ENCODE data around the gene FBXW11. TPM values are rescaled to one million over a fixed set of nuclear protein-coding genes. Genes with fewer than 3 reads are reported as not detected.

Gene FBXW11
- polyA plus RNA-seq (ENCODE audit: insufficient read depth in 1 of 5, insufficient read length in 5 of 5, low replicate concordance in 1 of 5): 10 to 100 TPM; 44.7 to 58.4 (median 53.4) TPM
- long read RNA-seq, donor 1, full-length matches to known transcripts: 14 of 19 reads
- long read RNA-seq, donor 1, partial matches to known transcripts: 5 of 19 reads
- long read RNA-seq, donor 1, other reads (novel, unspliced or antisense): 0 of 19 reads
- long read RNA-seq, donor 2, full-length matches to known transcripts: 5 of 5 reads
- long read RNA-seq, donor 2, partial matches to known transcripts: 0 of 5 reads
- long read RNA-seq, donor 2, other reads (novel, unspliced or antisense): 0 of 5 reads
- long read RNA-seq, donor 3, full-length matches to known transcripts: 8 of 8 reads
- long read RNA-seq, donor 3, partial matches to known transcripts: 0 of 8 reads
- long read RNA-seq, donor 3, other reads (novel, unspliced or antisense): 0 of 8 reads
- long read RNA-seq, donor 4, full-length matches to known transcripts: 11 of 11 reads
- long read RNA-seq, donor 4, partial matches to known transcripts: 0 of 11 reads
- long read RNA-seq, donor 4, other reads (novel, unspliced or antisense): 0 of 11 reads
- long read RNA-seq, donor 5, full-length matches to known transcripts: 10 of 10 reads
- long read RNA-seq, donor 5, partial matches to known transcripts: 0 of 10 reads
- long read RNA-seq, donor 5, other reads (novel, unspliced or antisense): 0 of 10 reads
- long read RNA-seq, donor 6, full-length matches to known transcripts: 6 of 6 reads
- long read RNA-seq, donor 6, partial matches to known transcripts: 0 of 6 reads
- long read RNA-seq, donor 6, other reads (novel, unspliced or antisense): 0 of 6 reads
- long read RNA-seq, donor 7, full-length matches to known transcripts: 7 of 7 reads
- long read RNA-seq, donor 7, partial matches to known transcripts: 0 of 7 reads
- long read RNA-seq, donor 7, other reads (novel, unspliced or antisense): 0 of 7 reads
- long read RNA-seq, donor 8, full-length matches to known transcripts: 3 of 3 reads
- long read RNA-seq, donor 8, partial matches to known transcripts: 0 of 3 reads
- long read RNA-seq, donor 8, other reads (novel, unspliced or antisense): 0 of 3 reads

GRCh38 chr5:172006321-172007174 is at the start of gene FBXW11:
Gene FBXW11, minus strand, starts transcription at chr5:172006638. Its CDS starts 136 bp downstream, at chr5:172006502.
- peak; percentile 96 for DNase-seq

DNA sequence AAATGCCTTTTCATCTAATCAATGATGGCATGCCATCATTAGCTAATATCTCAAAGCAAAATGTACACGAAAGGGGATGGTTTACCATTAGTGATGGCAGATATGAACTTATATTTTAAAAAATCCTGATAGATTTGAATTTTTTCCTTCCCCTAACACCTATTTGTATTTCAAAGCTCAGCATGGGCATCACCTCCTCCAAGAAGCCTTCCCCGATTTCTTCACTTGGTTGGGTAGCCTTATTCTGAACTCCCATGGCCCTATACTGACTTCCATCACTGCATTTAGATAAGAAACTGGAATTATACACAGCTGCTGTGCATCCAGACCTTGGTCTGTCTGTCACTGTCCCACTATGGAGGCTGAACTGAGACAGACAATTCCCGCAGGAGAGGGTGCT is 49.6 kb upstream of the FBXW11 start:
- no peak for DNase-seq

- no peak for DNase-seq
Observed at GRCh38 chr5:172055421-172055820, 49.0 kb upstream of the FBXW11 start.

DNA sequence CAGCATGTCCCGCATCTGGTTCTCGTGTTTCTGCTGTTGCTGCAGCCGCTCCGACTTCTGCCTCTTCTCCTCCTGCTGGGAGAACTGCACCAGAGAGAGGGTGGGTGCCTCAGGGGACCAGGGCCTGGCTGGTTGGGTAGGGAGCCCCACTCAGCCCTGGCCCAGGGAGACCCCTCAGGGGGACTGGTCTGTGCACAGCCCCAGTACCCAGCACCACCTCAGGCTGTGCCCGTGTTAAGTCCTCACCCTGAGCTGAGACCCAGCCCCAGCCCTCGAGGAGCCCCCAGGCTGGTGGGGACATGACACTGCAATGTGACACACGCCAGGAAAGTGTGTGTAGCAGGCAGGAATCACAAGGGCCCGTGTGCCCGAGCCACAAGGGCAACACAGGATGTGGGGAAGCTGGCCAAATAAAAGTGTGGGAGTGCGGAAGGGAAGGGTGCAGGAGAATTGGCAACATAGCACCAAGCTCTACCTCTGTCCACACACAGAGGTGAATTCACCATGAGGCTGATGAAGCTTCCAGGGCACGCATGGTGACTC is 48.2 kb upstream of the FBXW11 start:
- no peak for DNase-seq

DNA sequence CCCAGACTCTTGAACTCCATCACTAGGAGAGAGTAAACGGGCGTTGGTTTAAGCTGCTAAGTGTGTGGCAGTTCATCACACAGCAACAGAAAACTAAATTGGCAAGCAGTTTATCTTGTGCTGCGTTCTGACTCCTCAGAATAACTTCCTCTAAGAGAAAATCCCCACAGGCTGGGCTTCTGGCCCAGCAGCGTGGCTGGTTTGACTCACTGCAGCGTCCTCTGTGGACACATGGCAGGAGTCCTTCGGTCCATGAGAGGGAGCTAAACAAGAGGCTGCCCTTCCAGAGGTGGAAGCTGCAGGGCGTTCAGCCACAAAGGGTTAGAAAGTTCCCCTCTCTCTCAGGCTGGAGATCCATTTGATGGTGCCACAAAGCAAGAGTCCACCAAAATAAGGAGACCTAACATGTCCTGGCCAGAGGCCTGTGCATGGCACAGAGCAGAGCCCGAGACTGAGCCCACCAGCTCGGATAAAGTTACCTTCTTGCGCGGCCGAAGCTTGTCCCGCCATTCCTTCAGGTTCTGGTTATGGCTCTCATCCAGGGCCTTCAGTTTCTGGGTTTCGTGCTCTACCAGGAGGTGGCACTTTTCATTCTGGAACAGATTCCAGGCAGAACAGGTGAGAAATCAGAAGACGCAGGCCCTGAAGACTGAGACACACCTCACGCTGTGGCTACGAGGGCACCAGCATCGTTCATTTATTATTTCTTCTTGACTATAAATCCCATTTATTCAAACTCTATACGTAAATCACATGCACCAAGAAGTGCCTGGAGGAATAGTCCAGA is 46.2 kb upstream of the FBXW11 start:
- DNase-seq: no peak

DNA sequence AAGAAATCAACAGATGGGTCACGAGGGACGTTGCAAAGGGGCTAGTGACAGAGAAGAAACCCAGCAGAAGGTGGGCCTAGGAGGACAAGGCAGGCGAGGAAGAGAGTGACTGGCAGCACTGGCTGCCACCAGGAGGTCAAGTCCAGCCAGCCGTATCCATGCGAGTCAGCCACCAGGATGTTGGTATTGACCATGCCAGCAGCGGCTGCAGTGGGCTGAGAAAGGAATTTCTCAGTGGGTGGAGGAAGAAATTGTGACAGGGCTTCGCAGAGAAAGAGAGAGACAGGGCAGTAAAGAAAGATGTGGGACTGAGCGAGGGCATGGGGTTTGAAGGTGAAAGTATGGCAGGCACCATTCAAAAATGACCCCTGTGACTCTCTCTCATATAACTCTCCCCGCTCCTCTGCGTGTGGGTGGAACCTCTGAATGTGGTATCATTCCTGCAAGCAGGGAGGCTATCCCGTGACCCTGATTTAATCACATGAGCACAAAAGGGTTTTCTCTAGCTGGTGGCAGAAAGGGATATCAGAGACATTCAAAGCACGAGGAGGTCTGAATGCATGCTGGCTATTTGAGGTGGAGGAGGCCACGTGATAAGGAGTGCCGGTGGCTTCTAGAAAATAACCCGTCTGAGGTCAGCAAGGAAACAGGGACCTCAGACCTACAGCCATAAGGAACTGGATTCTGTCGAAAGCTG is 45.4 kb upstream of the FBXW11 start:
- no peak for DNase-seq

- DNase-seq: no peak
Observed at GRCh38 chr5:172050080-172050479, 43.6 kb upstream of the FBXW11 start.

GRCh38 chr5:172049226-172049796 is 42.9 kb upstream of the FBXW11 start:
- DNase-seq: no peak

GRCh38 chr5:172048539-172049101 is 42.2 kb upstream of the FBXW11 start:
- no peak for DNase-seq

DNA sequence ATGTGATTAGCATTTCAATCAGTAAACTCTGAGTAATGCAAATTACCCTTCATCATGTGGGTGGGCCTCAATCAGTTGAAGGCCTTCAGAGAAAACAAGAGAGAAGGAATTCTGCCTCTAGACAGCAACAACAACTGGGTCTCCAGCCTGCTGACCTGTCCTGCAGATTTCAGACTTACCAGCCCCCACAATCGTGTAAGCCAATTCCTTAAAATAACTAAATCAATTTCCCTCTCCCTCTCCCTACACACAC is 41.7 kb upstream of the FBXW11 start:
- DNase-seq: no peak

DNA sequence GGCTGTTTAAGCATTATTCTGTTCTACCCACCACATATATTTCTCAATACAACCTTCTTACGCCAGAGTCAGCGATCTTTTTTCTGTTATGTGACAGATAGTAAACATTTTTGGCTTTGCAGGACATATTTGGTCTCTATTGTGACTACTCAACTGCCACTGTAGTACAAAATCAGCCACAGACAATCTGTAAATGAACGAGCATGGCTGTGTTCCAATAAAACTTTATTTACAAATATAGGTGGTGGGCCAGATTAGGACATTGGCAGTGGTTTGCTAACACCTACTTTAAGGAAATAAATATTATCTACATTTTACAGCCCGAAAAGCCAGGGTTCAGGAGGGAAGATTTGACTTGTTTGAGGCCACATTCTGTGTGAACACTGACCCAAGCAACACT is 40.2 kb upstream of the FBXW11 start:
- no peak for DNase-seq

DNA sequence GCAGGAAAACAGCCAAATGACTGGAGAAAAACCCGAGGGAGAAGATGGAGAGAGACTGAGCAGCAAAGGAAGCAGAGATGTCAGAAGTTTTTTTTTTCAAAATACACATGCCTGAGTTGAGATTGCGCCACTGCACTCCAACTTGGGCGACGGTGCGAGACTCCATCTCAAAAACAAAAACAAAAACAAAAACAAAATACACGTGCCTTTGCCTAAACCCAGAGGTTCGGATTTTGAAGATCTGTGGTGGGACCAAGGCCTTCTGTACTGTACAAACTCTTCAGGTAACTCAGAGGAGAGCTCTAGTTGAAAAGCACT is 38.8 kb upstream of the FBXW11 start:
- no peak for DNase-seq

DNA sequence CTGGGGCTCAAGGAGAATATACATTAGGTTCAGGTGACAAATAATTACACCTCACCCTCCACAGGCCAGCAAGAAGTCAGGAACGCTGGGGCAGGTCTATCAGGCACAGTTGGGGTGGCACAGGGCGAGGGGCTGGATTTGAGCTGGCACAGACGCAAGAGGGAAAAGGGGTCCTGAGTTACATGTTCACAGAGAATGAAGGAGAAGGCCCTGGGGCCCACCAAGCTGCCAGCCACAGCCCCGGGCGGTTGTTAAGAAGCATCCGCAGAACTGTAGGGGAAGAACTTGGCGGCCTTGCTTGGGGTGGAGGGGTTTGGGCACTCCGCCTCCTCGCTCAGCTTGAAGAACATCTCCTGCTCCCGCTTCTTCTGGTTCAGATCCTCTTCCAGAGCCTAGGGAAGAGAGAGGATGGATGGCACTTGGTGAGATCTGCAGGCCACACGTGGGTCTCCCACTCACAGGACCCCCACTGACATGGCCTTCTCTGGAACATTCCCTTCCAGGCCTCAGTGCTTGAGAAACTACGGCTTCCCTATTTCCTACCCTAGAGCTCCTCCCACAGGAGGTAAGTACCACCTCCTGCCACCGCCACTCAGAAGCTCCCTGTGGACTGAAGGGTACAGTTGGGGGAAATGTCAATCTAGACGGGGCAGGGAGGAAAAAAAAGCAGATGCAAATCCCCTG is 38.3 kb upstream of the FBXW11 start:
- DNase-seq: no peak

DNA sequence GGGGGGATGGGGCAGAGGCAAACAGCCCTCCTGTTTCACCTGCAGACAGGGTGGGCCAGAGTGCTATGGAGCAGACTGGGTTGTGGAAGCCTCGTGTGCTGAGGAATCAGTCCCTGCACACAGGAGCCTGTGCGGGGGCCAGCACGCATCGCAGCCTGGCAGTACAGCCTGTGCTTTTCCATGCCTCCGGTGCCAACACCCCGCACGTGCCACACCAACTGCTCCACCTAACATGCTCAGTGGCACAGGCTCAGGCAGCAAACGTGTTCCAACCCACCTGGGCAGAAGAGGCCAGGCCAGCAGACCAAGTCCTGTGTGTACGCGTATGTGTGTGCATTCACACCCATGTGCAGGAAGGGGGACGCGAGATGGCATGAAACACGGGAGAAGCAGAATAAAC is 37.4 kb upstream of the FBXW11 start:
- no peak for DNase-seq

- DNase-seq: no peak
Observed at GRCh38 chr5:172042183-172042582, 35.7 kb upstream of the FBXW11 start.

- no peak for DNase-seq
Observed at GRCh38 chr5:172038167-172038566, 31.7 kb upstream of the FBXW11 start.

GRCh38 chr5:172035049-172035448 is 28.6 kb upstream of the FBXW11 start:
- no peak for DNase-seq

GRCh38 chr5:172031894-172032461 is 25.5 kb upstream of the FBXW11 start:
- DNase-seq: no peak
